Uterus (tissue), 2 donors: ENCODE data around the gene CACNB3.

Experiments
- CTCF ChIP-seq, 4 experiments: fragments of 200-600 bp in 2 of 4; fragments of 450-650 bp in 2 of 4; sonication (generic) in 2 of 4; IDR thresholded peaks; one replicate each; pipeline ENCODE4 v1.5.1; 2016 to 2019; ENCODE audit warnings: antibody characterized with exemption in 4 of 4, mild to moderate bottlenecking in 2 of 4, moderate library complexity in 1 of 4
- POLR2A ChIP-seq, 2 donors: fragments of 450-650 bp; IDR thresholded peaks; one replicate each; pipeline ENCODE4 v1.6.1; 2016; ENCODE audit warnings: antibody characterized with exemption in 2 of 2, mild to moderate bottlenecking in 1 of 2, moderate library complexity in 1 of 2

GRCh38 chr12:48771588-48772112 is 46.6 kb upstream of the CACNB3 start:
- no peak for TF ChIP-seq POLR2A (IDR thresholded peaks at IDR 0.05)
- TF ChIP-seq CTCF (IDR thresholded peaks at IDR 0.05), result no peak
